Measurements from ENCODE around the gene RAB11A.
A peak's percentile ranks its signal among the peaks of the same experiment; 100 is the strongest.
"Not testable (repeated sequence)": the region's sequence is repeated elsewhere in the genome, so short reads cannot be mapped to it uniquely, and the experiment has no call there.

RAB11A gene

GRCh38 chr15:65870889-65871533 is 1.7 kb downstream of the RAB11A start:
- no peak for TF ChIP-seq CTCF (IDR thresholded peaks at IDR 0.05; ENCODE audit: low read depth, low read length, missing control alignments)
- in situ Hi-C loops (cut with HindIII; ENCODE audit: low sequenced_read_pairs) = loop anchor here (5.0 to 25.0 kb wide), 2 partner anchors 34 to 234 kb away; no protein-coding TSS in a partner anchor
- peak overlapping the region; percentile 98 for H3K4me3 ChIP-seq (ENCODE audit: low read depth, low read length)
- DNase-seq (ENCODE audit: low read depth) = peak; percentile 11

- in situ Hi-C loops (cut with HindIII; ENCODE audit: low sequenced_read_pairs) = loop anchor here (5.0 to 25.0 kb wide), 2 partner anchors 35 to 235 kb away; no protein-coding TSS in a partner anchor
- not testable (repeated sequence) for H3K4me3 ChIP-seq (ENCODE audit: low read depth, low read length); DNase-seq (ENCODE audit: low read depth)
These were observed 2.6 kb downstream of the RAB11A start for GRCh38 chr15:65871886-65872285.

GRCh38 chr15:65872596-65872995 is 3.3 kb downstream of the RAB11A start:
- in situ Hi-C loops (cut with HindIII; ENCODE audit: low sequenced_read_pairs) = loop anchor here (5.0 to 25.0 kb wide), 2 partner anchors 35 to 235 kb away; no protein-coding TSS in a partner anchor
- H3K4me3 ChIP-seq (ENCODE audit: low read depth, low read length); DNase-seq (ENCODE audit: low read depth): not testable (repeated sequence)

GRCh38 chr15:65873256-65873655 is 4.0 kb downstream of the RAB11A start:
- no peak for DNase-seq (ENCODE audit: low read depth)
- in situ Hi-C loops (cut with HindIII; ENCODE audit: low sequenced_read_pairs) = loop anchor here (5.0 to 25.0 kb wide), 2 partner anchors 36 to 236 kb away; no protein-coding TSS in a partner anchor
- H3K4me3 ChIP-seq (ENCODE audit: low read depth, low read length) = no peak overlapping the region
- no peak for TF ChIP-seq CTCF (IDR thresholded peaks at IDR 0.05; ENCODE audit: low read depth, low read length, missing control alignments)

- TF ChIP-seq CTCF (IDR thresholded peaks at IDR 0.05; ENCODE audit: low read depth, low read length, missing control alignments) = no peak
- in situ Hi-C loops (cut with HindIII; ENCODE audit: low sequenced_read_pairs) = no loop called here
- no peak overlapping the region for H3K4me3 ChIP-seq (ENCODE audit: low read depth, low read length)
- DNase-seq (ENCODE audit: low read depth) = no peak
These were observed 6.2 kb downstream of the RAB11A start for GRCh38 chr15:65875458-65875857.

GRCh38 chr15:65877749-65878148 is 8.5 kb downstream of the RAB11A start:
- no peak for TF ChIP-seq CTCF (IDR thresholded peaks at IDR 0.05; ENCODE audit: low read depth, low read length, missing control alignments)

GRCh38 chr15:65881766-65882434 is 12.6 kb downstream of the RAB11A start:
- in situ Hi-C loops (cut with HindIII; ENCODE audit: low sequenced_read_pairs) = no loop called here
- no peak for TF ChIP-seq CTCF (IDR thresholded peaks at IDR 0.05; ENCODE audit: low read depth, low read length, missing control alignments)
- no peak overlapping the region for H3K4me3 ChIP-seq (ENCODE audit: low read depth, low read length)
- no peak for DNase-seq (ENCODE audit: low read depth)

More at GRCh38 chr15:65877749-65878148, 8.5 kb downstream of the RAB11A start:
- no peak for DNase-seq (ENCODE audit: low read depth)
- H3K4me3 ChIP-seq (ENCODE audit: low read depth, low read length) = no peak overlapping the region
- in situ Hi-C loops (cut with HindIII; ENCODE audit: low sequenced_read_pairs) = no loop called here
